Mucosa of descending colon (tissue), 3 donors: Measurements from ENCODE around the gene SLC38A1. TPM values are rescaled to one million over a fixed set of nuclear protein-coding genes. Genes with fewer than 3 reads are reported as not detected.

Source experiments
- ATAC-seq: fragments of 200-7000 bp; cut with Tn5 transposase; one replicate; pipeline ENCODE4 v1.9.1; 2020; ENCODE audit warnings: mild to moderate bottlenecking, moderate library complexity
- DNase-seq, 3 donors: peaks; one replicate each; pipeline ENCODE4 v3.0.0-alpha.2; 2020
- H3K36me3 ChIP-seq: fragments of 200-600 bp; one replicate; pipeline ENCODE4 v1.8.0; 2021; ENCODE audit warnings: low read depth, mild to moderate bottlenecking
- H3K4me1 ChIP-seq: fragments of 200-600 bp; one replicate; pipeline ENCODE4 v1.8.0; 2021; ENCODE audit warnings: low read depth, mild to moderate bottlenecking
- H3K4me3 ChIP-seq: fragments of 200-600 bp; one replicate; pipeline ENCODE4 v1.8.0; 2021; ENCODE audit warnings: mild to moderate bottlenecking
- H3K9me3 ChIP-seq: fragments of 200-600 bp; one replicate; pipeline ENCODE4 v1.8.0; 2021; ENCODE audit warnings: mild to moderate bottlenecking
- CTCF ChIP-seq: fragments of 200-600 bp; IDR thresholded peaks from one replicate; pipeline ENCODE4 v1.8.0; 2022; ENCODE audit warnings: antibody characterized with exemption, mild to moderate bottlenecking
- intact Hi-C, 2 donors: fragments of 100-400 bp; cut with DNase I in 1 of 2; cut with micrococcal nuclease in 1 of 2; formaldehyde crosslinking; loops; one replicate each; pipeline versions ENCODE4 v1.11.0 to v1.11.1; 2022; cut with DNase I, micrococcal nuclease
- total RNA-seq, 3 donors: library from RNA; stranded (reverse); fragmentation: NEBNext Ultra II Directional in 2 of 3; extraction: Animal tissue kit (Norgen Biotek cat#: 25700) in 2 of 3; gene quantifications; one replicate each; pipeline versions ENCODE4 v1.2.1 to v1.2.4, GENCODE V29; 2021 to 2023
- donor health status: DM: no; HTN: no; CAD: no; lungs with moderate emphysema.
- donor health status: DM: no; HTN: no; CAD: no.
- donor health status: DM: no; HTN: yes; CAD: no.

The SLC38A1 gene
- total RNA-seq, 3 donors from 2014 or later = 116 to 157 (median 132) TPM

- H3K4me1 ChIP-seq = peaks cover 11% of the 10 kb centered on the region
- H3K4me3 ChIP-seq = no peak overlapping the region
- no peaks in the 10 kb centered on the region for H3K36me3 ChIP-seq
- DNase-seq (no peak), ATAC-seq (no peak)
- TF ChIP-seq CTCF = no peak
- H3K9me3 ChIP-seq = no peaks in the 10 kb centered on the region
- intact Hi-C loops = no loop called here
Measured at GRCh38 chr12:46152456-46152855, 116.4 kb downstream of the SLC38A1 start.

- DNase-seq = peak in 1 of 3 donors; percentile 16
- TF ChIP-seq CTCF = no peak
- H3K36me3 ChIP-seq = no peaks in the 10 kb centered on the region
- peak; percentile 40 for ATAC-seq
- no peaks in the 10 kb centered on the region for H3K9me3 ChIP-seq
- no peak overlapping the region for H3K4me3 ChIP-seq
- intact Hi-C loops = no loop called here
- H3K4me1 ChIP-seq = peaks cover 11% of the 10 kb centered on the region
Measured at GRCh38 chr12:46150735-46151134, 118.1 kb downstream of the SLC38A1 start.

- Histone ChIP-seq H3K4me1 (peaks cover 11% of the 10 kb centered on the region), H3K9me3 (no peaks in the 10 kb centered on the region), H3K4me3 (no peak overlapping the region), H3K36me3 (no peaks in the 10 kb centered on the region)
- no peak for DNase-seq
- intact Hi-C loops = no loop called here
- TF ChIP-seq CTCF = no peak
- no peak for ATAC-seq
Measured at GRCh38 chr12:46149905-46150304, 118.9 kb downstream of the SLC38A1 start.

GRCh38 chr12:46149079-46149464, 119.8 kb downstream of the SLC38A1 start:
- H3K9me3 ChIP-seq = no peaks in the 10 kb centered on the region
- H3K4me1 ChIP-seq = peaks cover 11% of the 10 kb centered on the region
- H3K36me3 ChIP-seq = no peaks in the 10 kb centered on the region
- DNase-seq = peak in 1 of 3 donors; percentile 36
- H3K4me3 ChIP-seq = no peak overlapping the region
- no peak for TF ChIP-seq CTCF
- intact Hi-C loops = no loop called here
- ATAC-seq = peak; percentile 95

GRCh38 chr12:46148327-46149078, 120.3 kb downstream of the SLC38A1 start:
- no peak overlapping the region for H3K4me3 ChIP-seq
- intact Hi-C loops = no loop called here
- no peaks in the 10 kb centered on the region for H3K9me3 ChIP-seq
- ATAC-seq (peak; percentile 20), DNase-seq (no peak)
- peaks cover 9% of the 10 kb centered on the region for H3K4me1 ChIP-seq
- no peak for TF ChIP-seq CTCF
- no peaks in the 10 kb centered on the region for H3K36me3 ChIP-seq
